ENCODE data around the gene RTBDN.

The RTBDN gene

DNA sequence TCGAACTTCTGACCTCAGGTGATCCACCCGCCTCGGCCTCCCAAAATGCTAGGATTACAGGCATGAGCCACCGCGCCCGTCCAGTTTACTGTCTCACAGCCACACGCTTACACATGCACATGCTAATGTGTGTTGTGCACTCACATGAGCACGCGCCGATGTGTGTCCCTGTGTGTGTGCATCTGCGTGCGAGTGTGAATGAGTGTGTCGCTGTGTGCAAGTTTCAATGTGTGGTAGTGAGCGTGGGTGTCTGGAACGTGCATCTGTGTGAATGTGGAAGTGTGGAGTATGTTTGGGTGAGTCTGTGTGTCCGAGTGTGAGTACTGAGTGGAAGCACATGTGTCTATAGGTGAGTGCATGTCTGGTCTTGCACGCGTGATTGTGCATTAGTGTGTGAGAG, 8.1 kb upstream of the RTBDN start:
- DNase-seq (ENCODE audit: low spot score): no peak
- TF ChIP-seq, protein P1, sequence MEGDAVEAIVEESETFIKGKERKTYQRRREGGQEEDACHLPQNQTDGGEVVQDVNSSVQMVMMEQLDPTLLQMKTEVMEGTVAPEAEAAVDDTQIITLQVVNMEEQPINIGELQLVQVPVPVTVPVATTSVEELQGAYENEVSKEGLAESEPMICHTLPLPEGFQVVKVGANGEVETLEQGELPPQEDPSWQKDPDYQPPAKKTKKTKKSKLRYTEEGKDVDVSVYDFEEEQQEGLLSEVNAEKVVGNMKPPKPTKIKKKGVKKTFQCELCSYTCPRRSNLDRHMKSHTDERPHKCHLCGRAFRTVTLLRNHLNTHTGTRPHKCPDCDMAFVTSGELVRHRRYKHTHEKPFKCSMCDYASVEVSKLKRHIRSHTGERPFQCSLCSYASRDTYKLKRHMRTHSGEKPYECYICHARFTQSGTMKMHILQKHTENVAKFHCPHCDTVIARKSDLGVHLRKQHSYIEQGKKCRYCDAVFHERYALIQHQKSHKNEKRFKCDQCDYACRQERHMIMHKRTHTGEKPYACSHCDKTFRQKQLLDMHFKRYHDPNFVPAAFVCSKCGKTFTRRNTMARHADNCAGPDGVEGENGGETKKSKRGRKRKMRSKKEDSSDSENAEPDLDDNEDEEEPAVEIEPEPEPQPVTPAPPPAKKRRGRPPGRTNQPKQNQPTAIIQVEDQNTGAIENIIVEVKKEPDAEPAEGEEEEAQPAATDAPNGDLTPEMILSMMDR (IDR thresholded peaks at IDR 0.05; ENCODE audit: extremely low read depth, insufficient read depth, missing control alignments): no peak
- in situ Hi-C loops (cut with MboI; ENCODE audit: low pct_unique_long_range_greater_than_20kb, low sequenced_read_pairs, unreplicated experiment): loop anchor here (10.0 kb wide), 1 partner anchor 78 kb away; no protein-coding TSS in a partner anchor

DNA sequence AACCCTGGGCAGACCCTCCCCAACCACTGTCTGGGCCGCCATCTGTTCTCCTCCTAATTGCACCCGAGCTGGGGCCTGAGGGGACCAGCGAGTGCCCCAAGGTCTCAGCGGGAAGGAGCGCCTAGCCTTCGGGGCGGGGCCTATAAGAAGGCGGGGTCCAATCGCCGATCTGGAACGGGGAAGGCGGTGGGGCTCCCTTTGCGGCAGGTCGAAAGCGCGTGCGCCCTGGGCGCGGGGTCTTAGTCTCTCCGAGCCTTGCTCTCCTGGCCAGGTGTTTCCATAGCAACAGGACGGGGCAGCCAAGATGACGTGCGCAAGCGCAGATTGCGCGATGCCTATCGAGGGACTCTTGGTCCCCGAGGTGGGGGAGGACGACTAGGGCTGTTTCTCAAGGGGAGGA, 6.7 kb upstream of the RTBDN start:
- TF ChIP-seq, protein P1 (IDR thresholded peaks at IDR 0.05; ENCODE audit: extremely low read depth, insufficient read depth, missing control alignments): no peak
- DNase-seq (ENCODE audit: low spot score): peak; percentile 63
- in situ Hi-C loops (cut with MboI; ENCODE audit: low pct_unique_long_range_greater_than_20kb, low sequenced_read_pairs, unreplicated experiment): loop anchor here (10.0 kb wide), 1 partner anchor 76 kb away; no protein-coding TSS in a partner anchor

DNA sequence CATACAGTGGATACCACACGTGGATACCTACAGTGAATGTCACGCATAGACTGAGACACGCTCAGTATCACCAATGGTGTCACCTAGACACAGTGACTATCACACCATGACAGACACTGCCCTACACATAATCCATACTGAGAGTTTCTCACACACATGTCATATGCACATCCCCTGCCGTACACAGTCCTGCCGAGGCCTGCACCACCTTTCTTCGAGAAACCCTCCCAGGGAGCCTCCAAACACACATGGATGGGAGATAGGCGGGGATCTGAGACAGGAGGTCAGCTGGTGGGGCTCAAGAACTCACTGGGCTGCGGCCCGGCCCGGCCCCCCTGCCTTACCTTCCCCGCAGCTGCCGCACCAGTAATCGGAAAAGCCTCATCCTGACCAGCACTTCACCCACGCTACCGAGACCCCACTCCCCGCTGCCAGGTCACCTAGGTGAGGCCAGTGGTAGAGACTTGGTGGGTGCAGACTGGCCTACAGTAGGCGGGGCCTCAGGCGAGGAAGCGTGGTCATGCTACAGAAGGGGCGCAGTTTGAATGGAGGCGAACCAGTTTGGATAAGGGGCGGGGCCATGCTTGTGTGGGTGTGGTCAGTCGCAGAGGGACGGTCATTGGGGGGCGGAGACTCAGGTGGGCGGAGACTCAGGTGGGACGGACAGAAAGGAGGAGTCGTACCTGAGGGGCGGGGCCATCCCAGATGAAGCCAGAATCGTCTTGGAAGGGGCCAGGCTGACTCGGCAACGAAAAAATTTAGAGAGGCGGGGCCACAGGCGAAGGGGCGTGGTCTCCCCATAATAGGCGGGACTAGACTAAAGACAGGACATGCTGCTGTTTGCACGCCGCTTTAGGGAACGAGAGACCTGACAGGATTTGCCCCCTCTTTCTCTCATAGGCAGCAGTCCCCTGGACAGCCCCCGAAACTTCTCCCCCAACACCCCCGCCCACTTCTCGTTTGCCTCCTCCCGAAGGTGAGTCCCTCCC, 6.0 kb upstream of the RTBDN start:
- TF ChIP-seq, protein P1 (IDR thresholded peaks at IDR 0.05; ENCODE audit: extremely low read depth, insufficient read depth, missing control alignments): no peak
- in situ Hi-C loops (cut with MboI; ENCODE audit: low pct_unique_long_range_greater_than_20kb, low sequenced_read_pairs, unreplicated experiment): loop anchor here (10.0 kb wide), 1 partner anchor 76 kb away; no protein-coding TSS in a partner anchor
- peak; percentile 81 for DNase-seq (ENCODE audit: low spot score)

DNA sequence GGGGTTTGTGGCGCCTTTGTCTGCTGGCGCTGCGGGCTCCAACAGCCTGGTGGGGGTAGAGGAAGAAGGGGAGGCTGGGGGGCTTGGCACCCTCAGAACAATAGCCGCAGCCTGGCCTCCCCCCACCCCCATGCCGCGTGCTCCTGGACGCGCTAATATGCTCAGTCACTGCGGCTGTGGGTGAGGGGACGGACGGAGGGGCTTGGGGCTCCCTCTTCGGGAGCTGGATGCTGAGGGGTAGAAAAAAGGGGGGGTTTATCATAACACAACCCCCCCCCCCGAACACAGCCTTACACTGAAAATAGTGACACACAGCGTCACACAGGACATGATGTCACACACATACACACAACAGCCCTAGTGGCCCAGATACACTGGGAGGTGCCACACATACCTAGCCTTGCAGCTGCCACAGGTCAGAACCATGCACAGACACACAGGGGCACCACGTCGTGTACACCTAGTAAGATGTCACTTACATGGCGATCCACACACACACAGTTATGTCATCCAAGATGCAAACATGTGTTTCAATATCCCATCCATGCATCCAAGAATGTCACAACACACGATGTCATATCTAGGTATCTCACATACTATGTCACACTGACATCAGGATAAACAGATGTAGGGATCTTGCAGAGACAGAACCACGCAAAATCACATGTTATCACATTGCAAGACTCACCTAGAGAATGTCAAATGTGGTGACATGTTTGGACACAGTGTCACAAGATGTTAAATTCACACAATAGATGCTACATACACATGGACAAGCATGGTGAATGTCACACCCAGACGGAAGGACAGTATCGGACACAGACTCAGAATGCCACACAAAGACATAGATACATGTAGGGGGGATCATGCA, 4.7 kb upstream of the RTBDN start:
- DNase-seq (ENCODE audit: low spot score): no peak
- TF ChIP-seq, protein P1 (IDR thresholded peaks at IDR 0.05; ENCODE audit: extremely low read depth, insufficient read depth, missing control alignments): no peak
- in situ Hi-C loops (cut with MboI; ENCODE audit: low pct_unique_long_range_greater_than_20kb, low sequenced_read_pairs, unreplicated experiment): no loop called here

DNA sequence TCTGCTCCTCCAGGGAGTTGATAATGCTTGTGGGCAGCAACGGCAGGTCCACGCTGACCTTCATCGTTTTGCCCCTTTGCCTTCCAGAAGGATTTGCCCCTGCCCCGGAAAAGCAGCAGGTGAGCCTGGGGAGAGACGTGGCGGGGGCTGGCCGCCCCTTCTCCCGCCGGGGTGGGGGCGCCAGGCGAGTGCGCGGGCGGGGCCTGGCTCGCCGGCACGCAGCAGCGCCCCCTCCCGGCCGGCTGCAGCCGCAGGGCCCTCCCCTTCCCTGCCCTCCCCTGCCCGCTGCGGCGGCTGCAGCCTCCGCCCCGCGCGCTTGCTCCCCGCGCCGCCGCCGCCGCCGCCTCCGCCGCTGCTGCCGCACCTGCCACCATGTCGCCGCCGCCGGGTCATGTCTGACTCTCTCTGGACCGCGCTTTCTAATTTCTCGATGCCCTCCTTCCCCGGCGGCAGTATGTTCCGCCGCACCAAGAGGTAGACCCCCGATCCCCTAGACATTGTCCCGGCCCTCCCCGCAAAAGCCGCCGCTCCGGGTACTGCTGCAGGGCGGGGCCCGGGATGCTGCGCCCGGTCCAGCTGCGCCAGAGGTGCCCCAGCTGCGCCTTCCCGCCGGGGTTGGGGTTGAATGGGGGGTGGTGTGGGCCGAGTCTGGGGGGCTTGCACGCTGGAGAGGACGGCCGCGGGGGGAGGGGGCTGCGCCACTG, 4.0 kb upstream of the RTBDN start, which contains the start of gene MAST1:
TSS of gene MAST1 (plus strand) at position 334 of the 704 bp plus-strand sequence. CDS start at position 392, 58 bp downstream.
- in situ Hi-C loops (cut with MboI; ENCODE audit: low pct_unique_long_range_greater_than_20kb, low sequenced_read_pairs, unreplicated experiment): no loop called here
- DNase-seq (ENCODE audit: low spot score): peak; percentile 93
- TF ChIP-seq, protein P1 (IDR thresholded peaks at IDR 0.05; ENCODE audit: extremely low read depth, insufficient read depth, missing control alignments): peak; percentile 82
